HepG2 (cell line): Measurements from ENCODE around the gene P2RY2. TPM values are rescaled to one million over a fixed set of nuclear protein-coding genes. Genes with fewer than 3 reads are reported as not detected.

Experiments used
- NFIB ChIP-seq: sonication (generic); formaldehyde crosslinking; IDR thresholded peaks from 2 replicates; pipeline ENCODE4 v1.9.0; 2021; ENCODE audit warnings: missing genetic modification reagents, mild to moderate bottlenecking, borderline replicate concordance
- ZNF407 ChIP-seq: sonication (generic); formaldehyde crosslinking; IDR thresholded peaks from one replicate; pipeline ENCODE4 v1.5.1; 2020; ENCODE audit warnings: mild to moderate bottlenecking, missing genetic modification reagents; ENCODE audit errors: not compliant biosample characterization
- polyA plus RNA-seq, 8 experiments: library from polyadenylated mRNA; depleted of rRNA in 3 of 8; stranded (reverse) in 7 of 8; unstranded in 1 of 8; fragments of >200 nt; fragmentation: Illumina TruSeq in 4 of 8; extraction: Trizol in 4 of 8; gene quantifications; 2 replicates each; pipeline versions ENCODE4 v1.2.1 to v1.2.3, GENCODE V29; 2011 to 2016; ENCODE audit warnings: low read depth in 4 of 8, missing spikeins in 1 of 8, mixed read lengths in 1 of 8; ENCODE audit not compliant: insufficient read depth in 1 of 8
- total RNA-seq, 5 experiments: library from RNA; depleted of rRNA; stranded (reverse); fragments of >200 nt; fragmentation: Illumina TruSeq; extraction: Trizol; gene quantifications; 2 replicates each; pipeline ENCODE4 v1.2.3, GENCODE V29; 2016; ENCODE audit warnings: low read depth in 1 of 5

P2RY2 gene
- total and polyA plus RNA-seq, 2 of the 13 experiments (the other 11 are each of a cell fraction or from before 2014, with no cell fraction given), result 0.95 to 3.1 TPM

GRCh38 chr11:73249304-73249703 lies 31.2 kb downstream of the P2RY2 start (continued):
- TF ChIP-seq ZNF407 (CRISPR knock-in tag), result no peak
- TF ChIP-seq NFIB (CRISPR knock-in tag), result no peak
- TF ChIP-seq, all 625 proteins: peak for 0
